GM18909 (cell line): ENCODE results near the gene CD59.

Experiments
- ATAC-seq: cut with Tn5 transposase; IDR thresholded peaks from one replicate; pipeline ENCODE4 v1.9.1; 2021; ENCODE audit warnings: mild to moderate bottlenecking; ENCODE audit not compliant: unreplicated experiment, poor library complexity

Gene CD59

GRCh38 chr11:33736148-33736812 lies at the start of gene CD59:
TSS of gene CD59 (minus strand) at chr11:33736423. CDS start at chr11:33722445, 13,978 bp downstream.
- peak; percentile 70 for ATAC-seq

GRCh38 chr11:33785609-33786008 lies 49.4 kb upstream of the CD59 start:
- ATAC-seq: no peak

GRCh38 chr11:33779849-33780528 lies 43.8 kb upstream of the CD59 start:
- no peak for ATAC-seq

- no peak for ATAC-seq
These were observed 42.5 kb upstream of the CD59 start for GRCh38 chr11:33778675-33779074.

GRCh38 chr11:33777906-33778305 lies 41.7 kb upstream of the CD59 start:
- no peak for ATAC-seq

GRCh38 chr11:33775832-33776470 lies 39.7 kb upstream of the CD59 start:
- ATAC-seq: peak; percentile 41

- no peak for ATAC-seq
These were observed 39.2 kb upstream of the CD59 start for GRCh38 chr11:33775467-33775807.

GRCh38 chr11:33774736-33775466 lies 38.7 kb upstream of the CD59 start:
- no peak for ATAC-seq

GRCh38 chr11:33773987-33774735 lies 37.9 kb upstream of the CD59 start, which contains the start of gene FBXO3:
TSS of gene FBXO3 (minus strand) at chr11:33774520. CDS start at chr11:33774497, 23 bp downstream.
- ATAC-seq: peak; percentile 59

- ATAC-seq: peak; percentile 37
These were observed 37.3 kb upstream of the CD59 start for GRCh38 chr11:33773404-33773986.

GRCh38 chr11:33772870-33773269 lies 36.6 kb upstream of the CD59 start:
- no peak for ATAC-seq

GRCh38 chr11:33772300-33772699 lies 36.1 kb upstream of the CD59 start:
- ATAC-seq: no peak

GRCh38 chr11:33770236-33770635 lies 34.0 kb upstream of the CD59 start:
- no peak for ATAC-seq

GRCh38 chr11:33769542-33769941 lies 33.3 kb upstream of the CD59 start:
- no peak for ATAC-seq

- no peak for ATAC-seq
These were observed 31.4 kb upstream of the CD59 start for GRCh38 chr11:33767624-33768023.

GRCh38 chr11:33766085-33766484 lies 29.9 kb upstream of the CD59 start:
- no peak for ATAC-seq

GRCh38 chr11:33761471-33761870 lies 25.2 kb upstream of the CD59 start:
- ATAC-seq: peak; percentile 88

GRCh38 chr11:33753304-33753967 lies 17.2 kb upstream of the CD59 start:
- ATAC-seq: peak; percentile 96

- ATAC-seq: no peak
These were observed 15.7 kb upstream of the CD59 start for GRCh38 chr11:33751878-33752277.
